LoVo (cell line): ENCODE results near the gene HNRNPL.
"Not testable (repeated sequence)": the region's sequence is repeated elsewhere in the genome, so short reads cannot be mapped to it uniquely, and the experiment has no call there.

Source experiments
- DNase-seq: peaks from one replicate; pipeline ENCODE4 v3.0.0-alpha.2; 2016; ENCODE audit warnings: low spot score

The HNRNPL gene

GRCh38 chr19:38869836-38870607 is 20.2 kb upstream of the HNRNPL start:
- no peak for DNase-seq

DNA sequence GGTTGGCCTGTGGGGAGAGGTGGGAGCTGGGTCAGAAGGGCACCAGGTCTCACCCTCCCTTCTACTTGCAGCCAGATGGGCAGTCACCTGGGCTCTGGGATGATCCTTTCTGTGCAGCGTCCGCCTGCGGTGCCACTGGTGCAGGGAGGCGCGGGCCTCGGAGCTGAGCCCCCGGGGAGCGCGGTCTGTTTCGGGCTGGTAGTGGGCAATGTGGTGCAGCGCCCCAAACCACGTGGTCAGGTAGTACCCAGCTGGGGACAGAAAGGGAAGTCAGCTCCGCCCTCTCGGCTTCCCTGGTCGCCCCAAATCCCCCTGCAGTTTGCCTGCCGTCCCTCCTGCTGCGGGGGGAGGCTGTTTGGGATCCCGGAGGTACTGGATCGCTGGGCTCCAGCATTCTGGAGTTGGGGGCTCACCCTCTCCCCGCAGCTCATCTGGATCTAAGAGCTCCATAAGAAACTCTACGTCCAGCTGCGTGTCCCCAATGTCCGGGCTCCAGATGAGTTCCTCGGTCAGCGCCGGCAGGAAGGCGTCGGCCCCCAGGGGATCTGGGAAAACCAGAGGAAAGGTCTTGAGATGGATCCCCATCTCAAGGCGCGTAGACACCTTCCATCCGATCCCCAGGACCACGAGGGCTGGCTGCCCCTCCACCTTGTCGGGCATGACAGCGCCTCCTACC is 19.5 kb upstream of the HNRNPL start:
- no peak for DNase-seq

DNA sequence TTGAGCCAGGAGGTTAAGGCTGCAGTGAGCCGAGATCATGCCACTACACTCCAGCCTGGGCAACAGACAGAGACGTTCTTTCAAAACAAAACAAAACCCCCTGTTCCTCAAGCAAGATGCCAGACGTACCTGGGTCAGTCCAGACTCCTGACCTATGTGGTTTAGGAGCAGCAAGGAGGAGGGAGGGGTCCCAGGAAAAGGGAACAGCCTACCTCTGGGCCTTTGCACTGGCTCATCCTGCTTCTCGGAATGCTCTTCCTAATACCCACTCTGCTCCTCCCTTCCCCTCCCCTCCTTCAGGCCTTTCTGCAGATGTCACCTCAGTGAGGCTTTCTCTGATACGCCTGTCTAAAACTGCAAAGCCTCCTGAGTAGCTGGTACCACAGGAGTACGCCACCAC is 18.8 kb upstream of the HNRNPL start:
- DNase-seq = no peak

GRCh38 chr19:38867171-38867780 is 17.5 kb upstream of the HNRNPL start:
- DNase-seq = no peak

GRCh38 chr19:38862321-38863059 is 12.7 kb upstream of the HNRNPL start:
- DNase-seq = peak; percentile 76

GRCh38 chr19:38861368-38861767 is 11.6 kb upstream of the HNRNPL start:
- no peak for DNase-seq

- not testable (repeated sequence) for DNase-seq
These were observed 9.9 kb upstream of the HNRNPL start for GRCh38 chr19:38859631-38860204.

- no peak for DNase-seq
These were observed 7.0 kb upstream of the HNRNPL start for GRCh38 chr19:38856813-38857212.

GRCh38 chr19:38855751-38856150 is 6.0 kb upstream of the HNRNPL start:
- not testable (repeated sequence) for DNase-seq

DNA sequence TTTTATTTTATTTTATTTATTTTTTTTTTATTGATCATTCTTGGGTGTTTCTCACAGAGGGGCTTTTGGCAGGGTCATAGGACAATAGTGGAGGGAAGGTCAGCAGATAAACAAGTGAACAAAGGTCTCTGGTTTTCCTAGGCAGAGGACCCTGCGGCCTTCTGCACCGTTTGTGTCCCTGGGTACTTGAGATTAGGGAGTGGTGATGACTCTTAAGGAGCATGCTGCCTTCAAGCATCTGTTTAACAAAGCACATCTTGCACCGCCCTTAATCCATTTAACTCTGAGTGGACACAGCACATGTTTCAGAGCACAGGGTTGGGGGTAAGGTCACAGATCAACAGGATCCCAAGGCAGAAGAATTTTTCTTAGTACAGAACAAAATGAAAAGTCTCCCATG is 5.2 kb upstream of the HNRNPL start:
- DNase-seq = not testable (repeated sequence)

GRCh38 chr19:38853214-38853613 is 3.4 kb upstream of the HNRNPL start:
- DNase-seq = no peak

DNA sequence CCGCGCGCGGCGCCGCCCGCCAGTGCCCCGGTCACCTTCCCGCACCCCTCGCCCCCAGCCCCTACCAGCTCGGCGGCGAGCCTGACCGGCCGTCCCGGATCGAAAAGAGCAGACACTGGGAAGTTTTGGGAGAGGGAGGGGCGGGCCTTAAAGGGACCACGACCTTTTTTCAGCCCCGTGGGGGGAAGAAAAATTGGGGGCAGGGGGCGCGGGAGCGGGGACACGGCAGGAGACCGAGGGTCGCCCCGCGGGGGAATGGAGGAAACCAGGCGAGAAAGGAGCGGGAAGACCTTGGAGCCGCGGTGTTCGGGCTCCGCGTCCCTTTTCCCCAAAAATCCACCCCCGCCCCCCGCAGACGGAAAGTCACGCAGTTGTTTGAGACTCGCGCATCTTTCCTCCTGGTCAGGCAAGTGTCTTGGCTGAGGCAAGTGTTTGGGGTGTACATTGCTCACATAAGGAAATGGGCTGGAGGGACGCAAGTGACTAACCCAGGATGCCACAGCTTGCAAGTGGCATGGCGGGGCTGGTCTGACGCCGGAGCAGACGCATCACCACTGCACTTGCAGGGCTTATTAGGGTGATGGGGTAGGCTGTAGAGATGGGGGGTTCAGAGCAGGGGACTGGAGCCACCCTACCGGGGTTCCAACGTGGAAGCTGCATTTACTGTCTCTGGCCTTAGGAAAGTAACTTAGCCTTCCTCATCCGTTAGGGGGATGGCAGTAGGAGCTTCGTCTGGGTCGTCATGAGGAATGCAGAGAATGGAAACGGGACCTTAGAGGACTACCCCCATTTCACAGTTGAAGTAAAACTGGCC is 2.7 kb upstream of the HNRNPL start:
- DNase-seq = peak; percentile 71

DNA sequence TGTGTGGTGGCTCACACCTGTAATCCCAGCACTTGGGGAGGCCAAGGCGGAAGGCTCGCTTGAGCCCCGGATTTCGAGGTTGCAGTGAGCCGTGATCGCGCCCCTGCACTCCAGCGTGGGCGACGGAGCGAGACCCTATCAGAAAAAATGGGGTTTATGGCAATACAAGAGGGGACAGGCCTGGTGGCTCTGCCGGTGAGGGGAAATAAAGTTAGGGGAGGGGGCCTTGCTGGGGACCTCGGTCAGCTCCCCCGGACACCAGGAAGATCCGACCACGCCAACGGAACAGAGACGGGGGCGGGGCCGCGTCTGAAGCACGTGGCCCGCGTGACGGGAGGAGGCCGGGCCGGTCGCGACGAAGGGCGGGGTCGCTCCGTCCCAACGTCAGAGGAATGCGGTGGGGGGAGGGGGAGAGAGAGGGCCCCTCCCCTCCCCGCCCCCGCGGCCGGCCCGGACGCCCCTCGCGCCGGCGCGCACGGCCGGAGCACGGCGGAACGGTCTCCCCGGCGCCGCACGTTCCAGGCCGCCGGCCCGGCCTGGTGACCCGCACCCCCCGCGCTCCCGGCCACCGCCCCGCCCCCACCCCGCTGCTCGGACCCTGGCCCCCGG is 1.9 kb upstream of the HNRNPL start:
- peak; percentile 95 for DNase-seq

- DNase-seq = no peak
These were observed 1.3 kb upstream of the HNRNPL start for GRCh38 chr19:38850976-38851621.

- DNase-seq = peak; percentile 100
These were observed 720 bp upstream of the HNRNPL start for GRCh38 chr19:38850436-38850975.

- DNase-seq = peak; percentile 96
These were observed 483 bp downstream of the HNRNPL start for GRCh38 chr19:38849147-38849859.

GRCh38 chr19:38848299-38849146 is 1.3 kb downstream of the HNRNPL start:
- no peak for DNase-seq

GRCh38 chr19:38846097-38846496 is 3.7 kb downstream of the HNRNPL start:
- no peak for DNase-seq
